DMS153 (cell line): ENCODE data around the gene NINL.
"Not testable (repeated sequence)": the region's sequence is repeated elsewhere in the genome, so short reads cannot be mapped to it uniquely, and the experiment has no call there.

Experiments used
- DNase-seq: peaks from one replicate; lab custom pipeline; 2025; lab: John Stamatoyannopoulos, UW

The NINL gene

DNA sequence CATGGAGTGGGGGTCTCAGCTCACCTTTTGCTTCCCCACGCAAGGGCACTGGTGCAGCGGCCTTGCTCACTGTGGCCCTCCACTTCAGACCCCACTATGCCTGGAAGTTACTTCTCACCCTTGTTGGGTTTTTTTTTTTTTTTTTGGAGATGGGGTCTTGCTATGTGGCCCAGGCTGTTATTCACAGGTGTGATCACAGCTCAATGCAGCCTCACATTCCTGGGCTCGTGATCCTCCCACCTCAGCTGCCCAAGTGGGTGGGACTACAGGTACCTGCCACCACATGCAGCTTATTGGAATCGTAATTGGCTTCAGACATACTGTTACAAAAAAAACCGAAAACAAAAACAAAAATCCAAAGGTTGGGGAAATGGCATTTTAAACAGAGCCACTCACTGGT is 32.4 kb downstream of the NINL start:
- no peak for DNase-seq

DNA sequence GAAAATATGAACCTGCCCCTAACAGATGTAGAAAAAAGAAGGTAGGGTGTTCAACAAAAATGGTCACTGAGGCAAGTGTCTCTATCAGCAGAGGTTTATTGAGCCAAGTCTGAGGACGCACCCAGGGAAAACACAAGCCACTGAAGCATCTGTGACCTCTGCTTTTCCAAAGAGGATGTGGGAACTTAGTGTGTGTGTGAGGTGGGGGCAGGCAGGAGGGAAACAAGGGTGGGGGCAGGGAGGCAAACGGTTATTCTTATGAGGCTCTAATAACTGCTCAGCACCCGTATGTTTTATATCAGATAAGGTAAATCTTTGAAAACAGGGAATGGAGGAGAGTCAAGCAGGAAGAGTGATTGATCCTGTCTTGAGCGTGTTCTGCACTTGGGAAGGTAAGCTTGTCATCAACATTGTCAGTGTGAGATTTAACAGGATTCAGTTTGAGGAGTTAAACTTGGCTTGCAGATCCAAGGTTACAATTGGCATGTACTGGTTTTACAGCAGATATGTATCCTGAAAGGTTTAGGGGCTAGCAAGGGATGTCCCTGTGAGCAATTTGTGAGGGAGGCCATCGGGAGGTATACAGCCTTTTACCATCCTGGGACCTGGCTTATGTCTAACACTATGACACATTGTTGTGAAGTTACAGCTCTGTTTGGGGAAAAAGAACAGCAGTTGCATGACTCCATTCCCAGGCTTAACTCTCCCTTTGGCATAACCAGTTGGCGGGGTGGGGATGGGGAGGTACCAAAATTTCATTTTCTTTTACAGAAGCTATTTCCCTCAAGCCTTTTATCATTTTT is 33.7 kb downstream of the NINL start:
- DNase-seq, result no peak

DNA sequence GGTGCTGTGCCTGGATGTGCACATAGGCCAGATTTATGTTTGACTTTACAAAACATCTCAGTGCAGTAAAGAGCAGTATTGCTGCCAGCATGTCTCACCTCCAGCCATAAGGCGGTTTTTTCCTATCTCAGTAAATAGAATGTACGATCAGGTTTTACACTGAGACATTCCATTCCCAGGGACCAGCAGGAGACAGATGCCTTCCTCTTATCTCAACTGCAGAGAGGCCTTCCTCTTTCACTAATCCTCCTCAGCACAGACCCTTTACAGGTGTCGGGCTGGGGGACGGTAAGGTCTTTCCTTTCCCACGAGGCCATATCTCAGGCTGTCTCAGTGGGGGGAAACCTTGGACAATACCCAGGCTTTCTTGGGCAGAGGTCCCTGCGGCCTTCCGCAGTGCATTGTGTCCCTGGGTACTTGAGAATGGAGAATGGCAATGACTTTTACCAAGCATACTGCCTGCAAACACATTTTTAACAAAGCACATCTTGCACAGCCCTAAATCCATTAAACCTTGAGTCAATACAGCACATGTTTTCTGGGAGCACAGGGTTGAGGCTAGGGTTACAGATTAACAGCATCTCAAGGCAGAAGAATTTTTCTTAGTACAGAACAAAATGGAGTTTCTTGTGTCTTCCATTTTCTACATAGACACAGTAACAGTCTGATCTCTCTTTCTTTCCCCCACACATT is 34.5 kb downstream of the NINL start:
- DNase-seq, result not testable (repeated sequence)

DNA sequence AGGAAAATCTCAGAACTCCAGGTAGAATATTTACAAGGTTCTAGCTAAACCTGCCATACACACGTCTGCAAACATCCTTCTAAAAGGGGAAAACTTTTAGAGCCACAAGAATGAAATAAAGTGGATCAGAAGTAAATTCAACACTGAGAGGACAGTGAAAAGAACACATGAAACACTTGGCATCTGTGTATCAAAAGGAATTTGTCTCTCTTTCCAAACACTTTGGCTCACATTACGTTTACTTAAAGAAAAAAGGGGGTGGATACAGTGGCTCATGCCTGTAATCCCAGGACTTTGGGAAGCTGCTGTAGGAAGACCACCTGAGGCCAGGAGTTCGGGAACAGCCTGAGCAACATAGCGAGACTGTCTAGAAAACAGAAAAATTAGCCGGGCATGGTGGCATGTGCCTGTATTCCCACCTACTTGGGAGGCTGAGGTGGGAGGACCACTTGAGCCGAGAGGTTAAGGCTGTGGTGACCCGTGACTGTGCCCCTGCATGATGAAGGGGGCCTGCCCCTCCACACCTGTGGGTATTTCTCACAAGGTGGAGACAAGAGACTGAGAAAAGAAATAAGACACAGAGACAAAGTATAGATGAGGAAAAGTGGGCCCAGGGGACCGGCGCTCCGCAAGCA is 35.4 kb downstream of the NINL start:
- DNase-seq, result no peak

DNA sequence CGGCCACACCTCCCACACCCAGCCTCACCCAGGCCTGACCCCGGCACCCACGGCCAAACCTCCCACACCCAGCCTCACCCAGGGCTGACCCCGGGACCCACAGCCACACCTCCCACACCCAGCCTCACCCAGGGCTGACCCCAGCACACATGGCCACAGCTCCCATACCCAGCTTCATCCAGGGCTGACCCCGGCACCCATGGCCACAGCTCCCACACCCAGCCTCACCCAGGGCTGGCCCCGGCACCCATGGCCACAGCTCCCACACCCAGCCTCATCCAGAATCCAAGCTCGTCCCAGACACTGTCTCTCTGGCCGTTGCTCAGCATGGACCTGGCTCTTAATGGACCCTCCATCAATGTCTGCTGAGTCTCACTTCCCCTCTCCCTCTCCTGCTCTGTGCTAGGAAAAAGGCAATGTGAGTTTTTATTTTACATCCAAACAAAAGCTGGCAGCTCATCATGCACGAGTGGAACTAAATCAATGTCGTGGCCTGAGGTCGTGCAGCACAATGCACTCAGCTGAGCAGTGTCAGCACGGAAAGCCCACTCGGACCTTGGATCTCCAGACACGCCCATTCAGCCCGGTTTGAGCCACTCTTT is 36.1 kb downstream of the NINL start:
- no peak for DNase-seq

DNA sequence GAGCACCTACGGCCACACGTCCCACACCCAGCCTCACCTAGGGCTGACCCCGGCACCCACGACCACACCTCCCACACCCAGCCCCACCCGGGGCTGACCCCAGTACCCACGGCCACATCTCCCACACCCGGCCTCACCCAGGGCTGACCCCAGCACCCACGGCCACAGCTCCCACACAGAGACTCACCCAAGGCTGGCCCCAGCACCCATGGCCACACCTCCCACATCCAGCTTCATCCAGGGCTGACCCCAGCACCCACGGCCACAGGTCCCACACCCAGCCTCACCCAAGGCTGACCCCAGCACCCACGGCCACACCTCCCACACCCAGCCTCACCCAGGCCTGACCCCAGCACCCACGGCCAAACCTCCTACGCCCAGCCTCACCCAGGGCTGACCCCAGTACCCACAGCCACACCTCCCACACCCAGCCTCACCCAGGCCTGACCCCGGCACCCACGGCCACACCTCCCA is 36.7 kb downstream of the NINL start:
- DNase-seq, result no peak

DNA sequence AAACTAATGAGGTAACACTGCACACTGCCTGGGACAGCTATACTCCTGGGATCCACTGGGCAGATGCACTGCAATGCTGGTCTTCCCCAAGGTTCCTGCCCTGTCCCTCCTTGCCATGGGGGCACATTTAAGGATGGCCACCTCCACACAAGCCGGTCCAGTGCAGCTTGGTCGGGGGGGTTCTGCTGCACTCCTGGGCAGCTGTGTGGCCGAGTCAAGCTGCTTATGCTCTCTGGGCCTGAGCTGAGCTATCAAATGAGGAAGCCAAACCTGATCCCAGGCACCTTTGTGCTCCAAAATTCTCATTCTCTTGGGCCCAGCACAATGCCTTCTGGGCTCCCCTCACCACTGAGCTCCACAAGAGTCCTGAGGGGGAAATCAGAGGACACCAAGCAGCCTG is 37.3 kb downstream of the NINL start:
- no peak for DNase-seq

DNA sequence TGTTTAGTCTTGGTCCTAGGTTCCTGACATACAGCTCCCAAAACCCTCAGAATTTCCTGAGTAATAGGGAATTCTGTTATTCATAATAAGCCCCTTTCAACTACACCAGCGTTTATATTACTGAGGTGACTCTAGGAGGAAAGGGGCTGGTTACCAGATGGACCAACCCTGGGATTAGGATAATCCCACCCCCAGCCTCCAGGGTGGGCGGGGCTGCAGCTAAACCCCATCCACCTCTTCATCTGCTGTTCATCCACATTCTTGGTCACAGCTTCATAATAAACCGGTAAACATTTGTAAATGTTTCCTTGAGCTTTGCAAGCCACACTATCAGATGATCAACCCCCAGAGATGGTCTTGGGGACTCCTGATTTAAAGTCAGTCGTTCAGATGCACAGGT is 38.3 kb downstream of the NINL start:
- no peak for DNase-seq

DNA sequence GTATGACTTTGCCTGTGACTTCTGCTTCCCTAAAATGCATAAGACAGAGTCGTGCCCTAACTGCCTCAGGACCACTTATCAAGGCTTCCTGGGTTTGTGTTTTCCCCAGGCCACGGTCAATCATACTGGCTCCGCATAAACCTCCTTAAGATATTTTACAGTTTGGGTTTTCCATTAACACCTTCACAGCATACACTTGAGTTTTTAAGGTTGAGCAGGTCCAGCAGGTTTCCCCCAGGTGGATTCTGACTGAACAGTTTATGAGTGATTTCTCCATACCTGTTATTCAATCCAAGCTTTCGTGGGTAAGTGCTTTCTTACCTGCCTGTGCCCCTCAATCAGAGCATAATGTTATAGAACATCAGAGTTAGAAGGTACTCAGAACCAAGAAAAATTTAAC is 39.3 kb downstream of the NINL start:
- DNase-seq, result no peak

DNA sequence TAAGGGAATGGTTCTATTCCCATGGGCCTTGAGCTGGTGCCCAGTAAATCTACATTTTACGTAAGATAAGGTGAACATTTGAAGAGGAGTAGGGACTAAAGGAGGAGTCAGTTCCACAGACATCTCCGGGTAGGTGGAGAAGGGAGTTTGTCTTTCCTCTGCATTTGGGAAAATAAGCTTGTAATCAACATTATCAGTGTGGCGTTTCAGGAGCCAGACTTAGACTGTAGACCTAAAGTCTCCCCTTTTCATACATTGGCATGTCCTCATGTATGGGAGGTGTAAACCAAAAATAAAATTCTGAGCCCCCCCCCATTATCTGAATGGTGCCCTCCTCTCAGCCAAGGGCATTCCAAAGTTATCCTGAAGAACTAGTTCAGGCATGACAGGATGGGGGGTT is 40.2 kb downstream of the NINL start:
- no peak for DNase-seq

DNA sequence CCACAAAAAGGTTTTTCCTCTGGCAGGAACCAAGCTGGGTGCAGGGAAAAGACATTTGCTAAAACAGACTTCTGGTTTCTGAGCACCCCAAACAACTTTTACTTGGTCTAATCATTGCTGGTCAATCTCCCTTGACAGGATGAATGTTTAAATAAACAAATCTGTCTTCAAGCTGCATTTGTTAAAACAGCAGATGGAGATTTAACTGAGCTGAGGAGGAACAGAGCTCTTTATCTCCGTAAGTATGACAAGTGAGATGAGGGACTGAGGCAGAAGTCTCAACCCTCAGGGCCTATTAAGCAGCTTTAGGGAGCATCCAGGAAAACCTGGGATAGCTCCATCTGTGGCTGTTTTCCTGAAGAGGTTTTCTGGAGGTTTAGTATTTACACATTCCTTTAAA is 40.6 kb downstream of the NINL start:
- no peak for DNase-seq

DNA sequence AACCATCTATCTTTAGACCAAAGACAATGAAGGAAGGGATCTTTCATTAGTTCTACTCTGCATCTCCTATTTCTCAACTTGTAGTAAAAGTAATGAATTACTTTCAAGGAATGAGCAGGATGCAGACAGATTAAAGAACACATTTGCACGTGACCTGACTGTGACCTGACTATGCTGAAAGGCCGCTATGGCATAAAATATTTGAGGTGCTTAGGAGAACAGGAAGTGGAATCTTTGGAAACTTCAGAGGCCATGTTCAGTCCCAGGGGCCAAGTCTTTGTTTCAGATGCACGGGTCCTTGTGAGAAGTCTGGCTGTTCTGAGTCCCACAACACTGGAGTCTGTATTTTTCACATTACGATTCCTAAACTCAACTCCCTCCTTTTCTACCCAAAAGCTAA is 41.0 kb downstream of the NINL start:
- DNase-seq, result no peak

DNA sequence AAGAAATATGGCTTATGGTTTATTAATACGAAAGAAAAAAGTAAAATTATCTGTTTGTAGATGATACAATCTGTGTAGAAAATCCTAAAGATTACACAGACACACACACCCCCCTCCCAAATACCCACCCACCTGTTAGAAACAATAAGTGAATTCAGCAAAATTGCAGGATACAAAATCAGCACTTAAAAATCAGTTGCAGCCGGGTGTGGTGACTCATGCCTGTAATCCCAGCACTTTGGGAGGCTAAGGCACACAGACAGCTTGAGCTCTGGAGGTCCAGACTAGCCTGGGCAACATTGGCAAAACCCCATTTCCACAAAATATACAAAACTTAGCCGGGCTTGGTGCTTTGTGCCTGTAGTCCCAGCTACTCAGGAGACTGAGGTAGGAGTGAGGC is 42.3 kb downstream of the NINL start:
- DNase-seq, result no peak

DNA sequence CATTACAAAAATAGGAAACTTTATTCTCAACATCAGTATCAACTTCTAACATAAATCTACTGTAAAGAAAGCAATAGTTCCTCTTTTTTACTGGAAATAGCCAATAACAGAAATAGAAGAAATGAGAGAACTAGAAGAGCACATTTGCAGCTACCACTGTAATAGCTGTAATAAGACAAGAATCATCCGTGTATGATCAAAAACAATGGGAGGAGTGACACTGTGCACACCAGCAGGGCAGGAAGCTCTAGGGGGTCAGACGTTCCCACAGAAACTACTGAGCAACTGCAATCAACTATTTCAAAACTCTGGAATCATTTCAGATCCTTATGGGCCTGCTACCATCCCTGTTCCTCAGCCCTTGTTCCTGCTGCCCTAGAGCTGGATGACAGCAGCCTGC is 43.7 kb downstream of the NINL start:
- DNase-seq, result no peak

DNA sequence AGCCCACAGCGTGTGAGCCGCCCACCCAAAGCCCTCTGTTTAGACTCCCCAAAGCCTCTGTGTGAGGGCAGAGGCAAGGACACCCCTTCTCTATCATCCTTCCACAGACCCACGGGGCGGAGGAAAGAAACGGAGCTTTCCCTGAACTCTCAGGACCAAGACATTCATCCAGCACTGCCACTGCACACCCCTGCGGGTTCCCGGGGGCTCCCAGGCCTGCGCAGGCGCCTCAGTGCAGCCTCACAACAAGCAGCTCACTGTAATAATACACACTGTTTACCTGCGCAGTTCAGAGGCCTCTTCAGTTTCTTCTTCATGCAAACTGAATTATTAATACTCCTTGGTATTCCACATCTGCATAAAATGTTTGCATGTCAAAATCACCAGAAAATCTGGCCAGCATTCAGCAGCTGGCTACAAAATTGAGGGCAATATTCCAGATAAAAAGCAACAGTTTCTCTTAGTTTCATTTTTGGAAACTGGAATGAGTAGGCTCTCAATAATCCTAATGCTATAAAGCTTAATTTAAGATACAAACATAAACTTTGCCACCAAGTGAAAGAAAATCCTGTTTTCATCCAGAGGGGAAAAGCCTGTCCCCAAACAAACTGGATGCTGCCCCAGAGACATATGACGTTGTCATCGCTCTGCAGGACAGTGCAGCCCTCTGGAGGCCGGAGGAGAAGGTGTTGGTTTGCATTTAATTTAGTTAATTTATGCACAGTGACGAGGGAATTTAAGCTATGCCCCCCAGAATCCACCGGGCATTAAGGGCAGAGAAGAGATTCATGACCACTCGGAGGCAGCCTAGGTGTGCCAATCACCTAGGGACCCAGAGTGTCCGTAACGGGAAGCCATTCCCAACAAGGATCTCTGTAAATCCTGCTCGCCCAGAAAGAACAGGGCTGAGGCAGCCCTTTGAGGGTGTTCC is 45.3 kb downstream of the NINL start:
- DNase-seq, result no peak

DNA sequence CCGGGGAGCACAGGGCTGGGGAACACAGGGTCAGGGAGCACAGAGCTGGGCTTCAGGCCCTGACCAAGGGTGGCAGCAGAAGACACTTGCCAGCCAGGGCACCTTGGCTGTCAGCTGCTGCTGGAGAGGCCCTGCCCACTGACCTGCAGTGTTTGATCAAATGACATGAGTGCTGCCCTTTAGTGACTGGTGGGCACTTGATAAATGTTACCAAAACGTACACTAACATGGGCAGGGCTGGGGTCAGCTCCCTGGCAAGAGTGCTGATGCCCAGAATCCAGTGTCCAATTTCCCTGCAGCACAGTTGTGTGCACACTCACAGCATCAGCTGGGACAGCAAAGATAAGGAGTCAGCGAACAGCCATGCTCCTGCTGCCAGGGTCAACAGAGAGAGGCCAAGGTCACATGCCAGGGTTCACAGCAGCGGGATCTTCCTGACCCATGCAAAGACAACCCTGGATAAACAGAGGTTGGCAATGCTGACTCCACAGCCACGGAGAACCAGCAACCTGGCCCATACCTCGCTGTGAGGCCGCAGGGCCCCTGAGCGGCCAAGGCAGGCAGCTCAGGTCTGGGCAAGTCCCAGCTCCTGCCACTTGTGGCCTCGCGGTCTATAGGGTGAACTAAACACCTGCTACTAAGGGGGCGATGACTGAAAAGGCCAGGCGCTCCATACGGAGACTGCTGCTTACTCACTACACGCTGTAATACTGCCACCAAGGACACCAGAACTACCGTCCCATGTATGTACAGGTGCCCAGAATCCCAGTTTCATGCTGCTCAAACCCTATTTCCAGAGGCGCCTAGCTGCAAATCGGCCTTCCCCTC is 46.3 kb downstream of the NINL start:
- no peak for DNase-seq

DNA sequence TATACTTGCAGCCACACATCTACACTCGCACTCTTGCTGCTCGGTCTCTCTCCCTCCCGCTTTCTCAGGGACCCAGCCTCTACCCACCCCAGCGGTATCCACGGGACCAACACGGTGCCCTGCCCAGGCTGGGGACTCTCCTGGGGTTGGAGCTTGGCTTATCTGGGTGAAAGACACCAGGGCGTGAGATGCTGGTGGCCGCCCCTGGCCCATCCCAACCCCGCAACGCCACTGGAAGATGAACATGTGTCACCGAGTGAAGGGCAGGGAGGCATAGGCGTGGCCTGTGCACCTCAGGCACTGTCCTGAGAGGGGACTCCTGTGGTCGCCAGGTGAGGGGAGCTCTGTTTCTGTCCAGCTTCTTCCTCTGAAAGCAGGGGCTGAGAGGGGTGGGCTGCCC is 47.4 kb downstream of the NINL start:
- no peak for DNase-seq

DNA sequence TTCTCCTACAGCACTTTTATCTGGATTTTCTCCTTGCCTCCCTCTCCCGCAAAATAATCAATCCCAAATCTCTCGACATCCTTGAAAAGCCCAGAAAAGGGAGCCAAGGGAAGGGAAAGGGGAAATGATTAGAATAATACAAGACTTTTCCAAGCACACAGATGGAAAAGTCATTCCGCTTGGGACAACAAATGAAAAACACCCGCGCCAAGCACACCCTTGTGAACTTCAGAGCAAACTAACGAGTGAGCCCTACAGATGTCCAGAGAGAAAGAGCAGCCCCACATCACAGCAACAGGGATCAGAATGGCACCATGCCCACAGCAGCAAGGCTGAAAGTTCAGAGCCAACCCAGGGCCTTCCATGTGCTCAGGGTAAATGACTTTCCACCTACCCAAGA is 49.6 kb downstream of the NINL start:
- no peak for DNase-seq

DNA sequence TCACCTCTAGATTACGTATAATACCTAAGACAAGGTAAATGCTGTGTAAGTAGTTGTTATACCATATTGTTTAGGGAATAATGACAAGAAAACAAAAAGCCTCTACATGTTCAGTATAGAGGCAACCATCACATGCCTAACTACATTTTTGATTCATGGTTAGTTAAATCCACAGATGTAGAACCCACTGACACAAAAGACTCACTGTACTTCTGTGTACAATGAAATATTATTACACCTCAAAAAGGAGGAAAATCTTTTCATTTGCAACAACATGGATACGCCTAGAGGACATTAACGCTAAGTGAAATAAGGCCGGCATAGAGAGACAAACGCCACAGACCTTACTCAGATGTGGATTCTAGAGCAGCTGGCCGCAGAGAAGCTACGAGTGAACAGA is 50.5 kb downstream of the NINL start:
- no peak for DNase-seq

DNA sequence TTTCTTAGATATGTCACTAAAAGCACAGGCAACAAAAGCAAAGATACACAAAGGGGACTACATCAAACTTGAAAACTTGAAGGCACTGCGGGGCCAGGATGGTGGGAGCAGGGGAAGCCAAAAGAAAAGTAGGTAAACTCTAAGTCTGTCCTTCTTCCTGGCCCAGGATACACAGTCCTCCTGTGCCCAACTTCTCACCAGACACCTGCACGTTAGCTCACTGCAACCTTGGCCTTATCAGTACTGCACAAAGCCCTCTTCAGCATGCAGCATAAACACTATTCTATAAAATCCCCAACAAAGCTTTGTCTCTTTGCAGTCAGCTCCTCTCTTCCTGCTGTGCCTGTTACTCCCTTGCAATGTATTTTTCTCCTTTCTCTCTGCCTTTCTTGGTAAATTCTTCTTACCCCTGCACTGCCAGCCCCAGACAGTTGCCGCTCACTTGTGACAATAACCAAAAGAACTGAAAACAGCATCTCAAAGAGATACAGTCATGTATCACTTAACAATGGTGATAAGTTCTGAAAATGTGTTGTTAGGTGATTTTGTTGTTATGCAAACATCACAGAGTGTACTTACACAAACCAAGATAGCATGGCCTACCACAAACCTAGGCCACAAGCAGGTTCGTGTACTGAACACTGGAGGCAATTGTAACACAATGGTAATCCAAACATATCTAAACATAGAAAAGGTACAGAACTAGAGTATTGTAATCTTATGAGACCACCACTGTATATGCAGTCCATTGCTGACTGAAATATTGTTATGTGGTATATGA is 51.2 kb downstream of the NINL start:
- no peak for DNase-seq
